ENCODE data around the gene TMEM8B.
"Not testable (repeated sequence)": the region's sequence is repeated elsewhere in the genome, so short reads cannot be mapped to it uniquely, and the experiment has no call there.

GRCh38 chr9:35897376-35898099 is 68.5 kb downstream of the TMEM8B start:
- not testable (repeated sequence) for TF ChIP-seq CTCF (conservative IDR thresholded peaks at IDR 0.05; ENCODE audit: low read length); EZH2phosphoT487 (IDR thresholded peaks at IDR 0.05; ENCODE audit: borderline replicate concordance)

Data from Loucy (cell line).